Small intestine (tissue), 7 donors: ENCODE measurements around the gene ZNF580. TPM values are rescaled to one million over a fixed set of nuclear protein-coding genes. Genes with fewer than 3 reads are reported as not detected.

ENCODE experiments used
- DNase-seq, 2 donors: peaks; one replicate each; pipeline versions ENCODE4 v3.0.0 to v3.0.0-alpha.2; 2013
- FAIRE-seq: peaks from 2 replicates; lab custom pipeline; 2012; peaks lifted over from hg19 to GRCh38; lab: Jason Lieb, UNC
- H3K27ac ChIP-seq, 3 donors: one replicate each; pipeline ENCODE4 v1.5.1; 2013; ENCODE audit warnings: low read length in 2 of 3, mild to moderate bottlenecking in 2 of 3, control low read depth in 1 of 3, inconsistent platforms in 1 of 3, low read depth in 1 of 3, moderate library complexity in 1 of 3
- H3K27me3 ChIP-seq, 3 donors: one replicate each; pipeline ENCODE4 v1.6.1; 2013; ENCODE audit warnings: low read length in 3 of 3, inconsistent platforms in 1 of 3; ENCODE audit not compliant: control insufficient read depth in 3 of 3, insufficient read depth in 3 of 3
- H3K36me3 ChIP-seq, 3 donors: one replicate each; pipeline ENCODE4 v1.6.1; 2013; ENCODE audit warnings: low read length in 3 of 3, inconsistent platforms in 1 of 3, low read depth in 1 of 3, mild to moderate bottlenecking in 1 of 3, moderate library complexity in 1 of 3; ENCODE audit not compliant: control insufficient read depth in 3 of 3, insufficient read depth in 2 of 3
- H3K4me1 ChIP-seq, 3 donors: one replicate each; pipeline ENCODE4 v1.6.1; 2013; ENCODE audit warnings: low read length in 2 of 3, inconsistent platforms in 1 of 3, low read depth in 1 of 3, mild to moderate bottlenecking in 1 of 3, moderate library complexity in 1 of 3; ENCODE audit not compliant: control insufficient read depth in 3 of 3, insufficient read depth in 2 of 3
- H3K4me3 ChIP-seq, 3 donors: one replicate each; pipeline ENCODE4 v1.5.1; 2013; ENCODE audit warnings: low read length in 3 of 3, control low read depth in 1 of 3, inconsistent platforms in 1 of 3, low read depth in 1 of 3, mild to moderate bottlenecking in 1 of 3, moderate library complexity in 1 of 3
- H3K9me3 ChIP-seq, 2 donors: one replicate each; pipeline ENCODE4 v1.6.1; 2013; ENCODE audit warnings: low read depth in 1 of 2, low read length in 1 of 2; ENCODE audit not compliant: control insufficient read depth in 2 of 2, insufficient read depth in 1 of 2
- WGBS, 3 donors: extraction: QIAGEN DNeasy Blood & Tissue Kit; methylation state at CpG; one replicate each; pipeline ENCODE4 v1.1.7; 2013; 5-methylcytosine and 5-hydroxymethylcytosine counted together
- polyA plus RNA-seq, 4 donors: library from polyadenylated mRNA; stranded (reverse) in 3 of 4; unstranded in 1 of 4; fragments of 200-250 nt in 3 of 4; fragments of 120-200 nt in 1 of 4; gene quantifications; one replicate each; pipeline versions ENCODE4 v1.2.1 to v1.2.3, GENCODE V29; 2013
- donor health status: healthy with polysubstance abuse.
- donor health status: control.
- donor health status: control.
- donor health status: Bipolar disorder and iron deficiency.
- donor health status: healthy.

Gene ZNF580
- polyA plus RNA-seq, 4 donors = 8.3 to 28.5 (median 16.6) TPM

- no peak for FAIRE-seq
- Histone ChIP-seq H3K36me3 (peaks cover 0 to 27% (median 2%) of the 10 kb centered on the region in 3 donors), H3K9me3 (no peaks in the 10 kb centered on the region), H3K4me1 (peaks cover 2 to 32% (median 12%) of the 10 kb centered on the region in 3 donors), H3K4me3 (peak within 1 kb of the TSS; percentile 89 to 98 (median 95)), H3K27me3 (no peaks in the 10 kb centered on the region), H3K27ac (peak within 1 kb of the TSS; percentile 65 to 71 (median 70))
- DNase-seq = peak; percentile 77 to 84
- 1 to 2% (median 1%) methylated on average over 42 to 56 of the region's 56 CpGs for WGBS, 3 donors
These were observed 2.4 kb downstream of the ZNF580 start, which contains the start of gene ZNF581 for GRCh38 chr19:55643003-55643886. Gene ZNF581, plus strand, starts transcription at chr19:55643649. Its CDS starts 923 bp downstream, at chr19:55644572.

- FAIRE-seq = no peak
- peak in 1 of 2 donors; percentile 44 for DNase-seq
- peak overlapping the region; percentile 89 to 98 (median 95) for H3K4me3 ChIP-seq
- peaks cover 0 to 23% (median 2%) of the 10 kb centered on the region in 3 donors for H3K36me3 ChIP-seq
- H3K9me3 ChIP-seq = no peaks in the 10 kb centered on the region
- H3K27ac ChIP-seq = peak overlapping the region in 2 of 3 donors; percentile 42 to 66
- 0 to 1% (median 0%) methylated on average over 12 to 15 of the region's 15 CpGs for WGBS, 3 donors
- peaks cover 2 to 36% (median 12%) of the 10 kb centered on the region in 3 donors for H3K4me1 ChIP-seq
- H3K27me3 ChIP-seq = no peaks in the 10 kb centered on the region
These were observed 3.0 kb downstream of the ZNF580 start for GRCh38 chr19:55643887-55644176.

- Histone ChIP-seq H3K27ac (peak overlapping the region in 1 of 3 donors; percentile 66), H3K4me3 (peak overlapping the region; percentile 89 to 98 (median 95)), H3K36me3 (peaks cover 0 to 20% (median 2%) of the 10 kb centered on the region in 3 donors), H3K27me3 (no peaks in the 10 kb centered on the region), H3K9me3 (no peaks in the 10 kb centered on the region), H3K4me1 (peaks cover 2 to 41% (median 12%) of the 10 kb centered on the region in 3 donors)
- DNase-seq (no peak), FAIRE-seq (no peak)
- WGBS, 3 donors = 44 to 50% (median 47%) methylated on average over 12 of the region's 12 CpGs
These were observed 3.5 kb downstream of the ZNF580 start for GRCh38 chr19:55644191-55644833.

- H3K27me3 ChIP-seq = no peaks in the 10 kb centered on the region
- H3K36me3 ChIP-seq = peaks cover 0 to 26% (median 2%) of the 10 kb centered on the region in 3 donors
- 83 to 90% (median 86%) methylated on average over 27 to 28 of the region's 28 CpGs for WGBS, 3 donors
- no peak for DNase-seq
- FAIRE-seq = no peak
- no peaks in the 10 kb centered on the region for H3K9me3 ChIP-seq
- no peak overlapping the region for H3K27ac ChIP-seq
- H3K4me1 ChIP-seq = peaks cover 0 to 39% (median 12%) of the 10 kb centered on the region in 3 donors
- peak overlapping the region in 1 of 3 donors; percentile 89 for H3K4me3 ChIP-seq
These were observed 4.2 kb downstream of the ZNF580 start for GRCh38 chr19:55644842-55645511.

- 62 to 71% (median 66%) methylated on average over 5 of the region's 5 CpGs for WGBS, 3 donors
- DNase-seq (no peak), FAIRE-seq (no peak)
- peaks cover 0 to 34% (median 11%) of the 10 kb centered on the region in 3 donors for H3K4me1 ChIP-seq
- H3K27me3 ChIP-seq = no peaks in the 10 kb centered on the region
- H3K4me3 ChIP-seq = no peak overlapping the region
- no peak overlapping the region for H3K27ac ChIP-seq
- no peaks in the 10 kb centered on the region for H3K9me3 ChIP-seq
- peaks cover 0 to 31% (median 2%) of the 10 kb centered on the region in 3 donors for H3K36me3 ChIP-seq
These were observed 4.7 kb downstream of the ZNF580 start for GRCh38 chr19:55645512-55645881.

GRCh38 chr19:55646889-55647731 lies 6.3 kb downstream of the ZNF580 start:
- H3K27ac ChIP-seq = peak overlapping the region in 1 of 3 donors; percentile 4
- H3K9me3 ChIP-seq = no peaks in the 10 kb centered on the region
- peaks cover 0 to 44% (median 2%) of the 10 kb centered on the region in 3 donors for H3K36me3 ChIP-seq
- H3K27me3 ChIP-seq = no peaks in the 10 kb centered on the region
- DNase-seq = no peak
- H3K4me3 ChIP-seq = peak overlapping the region; percentile 50 to 78 (median 57)
- no peak for FAIRE-seq
- 44 to 51% (median 46%) methylated on average over 14 of the region's 14 CpGs for WGBS, 3 donors
- H3K4me1 ChIP-seq = peaks cover 0 to 31% (median 7%) of the 10 kb centered on the region in 3 donors

- FAIRE-seq (no peak), DNase-seq (peak in 1 of 2 donors; percentile 90)
- Histone ChIP-seq H3K4me1 (peaks cover 0 to 25% (median 1%) of the 10 kb centered on the region in 3 donors), H3K9me3 (no peaks in the 10 kb centered on the region), H3K27me3 (no peaks in the 10 kb centered on the region), H3K27ac (peak within 1 kb of the TSS in 2 of 3 donors; percentile 25 to 47), H3K4me3 (peak within 1 kb of the TSS; percentile 50 to 78 (median 57)), H3K36me3 (peaks cover 0 to 49% (median 2%) of the 10 kb centered on the region in 3 donors)
- WGBS, 3 donors = 2 to 4% (median 2%) methylated on average over 48 to 87 of the region's 87 CpGs
These were observed 7.2 kb downstream of the ZNF580 start, which contains the start of gene CCDC106 for GRCh38 chr19:55647732-55648584. Gene CCDC106, plus strand, starts transcription at chr19:55648212. Its CDS starts 835 bp downstream, at chr19:55649047.
